ENCODE measurements around the gene BTG4.

DNA sequence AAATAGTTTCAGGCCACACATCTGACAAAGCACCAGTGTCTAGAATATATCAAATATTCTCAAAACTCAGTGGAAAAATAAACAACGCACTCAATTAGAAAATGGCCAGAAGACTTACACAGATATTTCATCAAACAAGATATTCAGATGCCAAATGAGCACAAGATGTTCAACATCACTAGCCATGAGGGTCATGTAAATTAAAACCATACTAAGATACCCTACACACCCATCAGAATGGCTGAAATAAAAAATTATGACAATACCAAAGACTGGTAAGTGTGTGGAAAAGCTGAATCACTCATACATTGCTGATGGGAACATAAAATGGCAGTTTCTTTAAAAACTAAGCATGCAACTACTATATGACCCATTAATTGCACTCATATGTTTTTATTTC, 21.7 kb downstream of the BTG4 start:
- TF ChIP-seq, protein P1, sequence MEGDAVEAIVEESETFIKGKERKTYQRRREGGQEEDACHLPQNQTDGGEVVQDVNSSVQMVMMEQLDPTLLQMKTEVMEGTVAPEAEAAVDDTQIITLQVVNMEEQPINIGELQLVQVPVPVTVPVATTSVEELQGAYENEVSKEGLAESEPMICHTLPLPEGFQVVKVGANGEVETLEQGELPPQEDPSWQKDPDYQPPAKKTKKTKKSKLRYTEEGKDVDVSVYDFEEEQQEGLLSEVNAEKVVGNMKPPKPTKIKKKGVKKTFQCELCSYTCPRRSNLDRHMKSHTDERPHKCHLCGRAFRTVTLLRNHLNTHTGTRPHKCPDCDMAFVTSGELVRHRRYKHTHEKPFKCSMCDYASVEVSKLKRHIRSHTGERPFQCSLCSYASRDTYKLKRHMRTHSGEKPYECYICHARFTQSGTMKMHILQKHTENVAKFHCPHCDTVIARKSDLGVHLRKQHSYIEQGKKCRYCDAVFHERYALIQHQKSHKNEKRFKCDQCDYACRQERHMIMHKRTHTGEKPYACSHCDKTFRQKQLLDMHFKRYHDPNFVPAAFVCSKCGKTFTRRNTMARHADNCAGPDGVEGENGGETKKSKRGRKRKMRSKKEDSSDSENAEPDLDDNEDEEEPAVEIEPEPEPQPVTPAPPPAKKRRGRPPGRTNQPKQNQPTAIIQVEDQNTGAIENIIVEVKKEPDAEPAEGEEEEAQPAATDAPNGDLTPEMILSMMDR (IDR thresholded peaks at IDR 0.05; ENCODE audit: borderline replicate concordance, extremely low read depth, low read length, poor library complexity, severe bottlenecking): no peak
- no peak for TF ChIP-seq EZH2 (IDR thresholded peaks at IDR 0.05; ENCODE audit: borderline replicate concordance, low read depth, low read length, severe bottlenecking)

All from DND-41 (cell line).